Ascending aorta (tissue), 2 donors: Measurements from ENCODE around the gene JCAD. TPM values are rescaled to one million over a fixed set of nuclear protein-coding genes. Genes with fewer than 3 reads are reported as not detected.

Experiments used
- DNase-seq, 2 donors: peaks; one replicate each; pipeline ENCODE4 v3.0.0-alpha.2; 2019; ENCODE audit warnings: low spot score in 2 of 2
- H3K27ac ChIP-seq, 2 donors: fragments of 200-600 bp; sonication (generic); one replicate each; pipeline ENCODE4 v1.5.1; 2016 to 2017; ENCODE audit warnings: mild to moderate bottlenecking in 1 of 2
- H3K27me3 ChIP-seq: fragments of 200-600 bp; sonication (generic); one replicate; pipeline ENCODE4 v1.5.1; 2017
- H3K36me3 ChIP-seq, 2 donors: fragments of 200-600 bp; sonication (generic); one replicate each; pipeline ENCODE4 v1.5.1; 2016
- H3K4me1 ChIP-seq, 2 donors: fragments of 200-600 bp; sonication (generic); one replicate each; pipeline ENCODE4 v1.5.1; 2016 to 2017; ENCODE audit warnings: mild to moderate bottlenecking in 1 of 2
- H3K4me3 ChIP-seq, 2 donors: fragments of 200-600 bp; sonication (generic); one replicate each; pipeline ENCODE4 v1.5.1; 2016 to 2017; ENCODE audit warnings: mild to moderate bottlenecking in 1 of 2
- H3K9me3 ChIP-seq, 2 donors: fragments of 200-600 bp; sonication (generic); one replicate each; pipeline ENCODE4 v1.5.1; 2016
- CTCF ChIP-seq, 3 experiments: fragments of 200-600 bp in 2 of 3; fragments of 450-650 bp in 1 of 3; sonication (generic) in 2 of 3; IDR thresholded peaks; one replicate each; pipeline ENCODE4 v1.5.1; 2016 to 2019; ENCODE audit warnings: antibody characterized with exemption in 3 of 3, mild to moderate bottlenecking in 1 of 3, moderate library complexity in 1 of 3
- intact Hi-C: fragments of 100-400 bp; cut with DNase I; formaldehyde crosslinking; loops from one replicate; pipeline ENCODE4 v1.15.1; 2023
- total RNA-seq: library from RNA; depleted of rRNA; stranded (reverse); fragments of >200 nt; gene quantifications from one replicate; pipeline ENCODE4 v1.1.0, GENCODE V29; 2016

The JCAD gene
- total RNA-seq, 1 donor from 2014 or later = 82.8 TPM

GRCh38 chr10:29992914-29993313 is 66.5 kb downstream of the JCAD start:
- no peak overlapping the region for H3K4me3 ChIP-seq

DNA sequence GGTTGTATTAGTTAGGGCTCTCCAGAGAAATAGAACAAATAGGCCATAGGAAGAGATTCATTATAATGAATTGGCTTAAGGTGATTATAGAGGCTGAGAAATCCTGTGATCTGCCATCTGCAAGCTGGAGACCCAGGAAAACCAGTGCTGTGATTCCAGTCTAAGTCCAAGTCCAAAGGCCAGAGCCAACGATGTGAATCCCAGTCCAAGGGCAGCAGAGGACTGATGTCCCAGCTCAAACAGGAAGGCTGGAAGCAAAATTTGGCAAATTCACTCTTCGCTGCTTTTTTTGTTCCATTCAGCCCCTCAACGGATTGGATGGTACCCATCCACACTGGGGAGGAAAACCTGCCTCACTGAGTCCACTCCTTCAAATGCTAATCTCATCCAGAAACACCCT is 68.0 kb downstream of the JCAD start:
- Histone ChIP-seq H3K27me3 (no peaks in the 10 kb centered on the region), H3K27ac (no peak overlapping the region), H3K36me3 (no peaks in the 10 kb centered on the region), H3K9me3 (no peaks in the 10 kb centered on the region), H3K4me1 (no peaks in the 10 kb centered on the region), H3K4me3 (no peak overlapping the region)
- DNase-seq = no peak
- intact Hi-C loops = no loop called here
- TF ChIP-seq CTCF (IDR thresholded peaks at IDR 0.05) = no peak

More at GRCh38 chr10:29992914-29993313, 66.5 kb downstream of the JCAD start:
- intact Hi-C loops = no loop called here
- TF ChIP-seq CTCF (IDR thresholded peaks at IDR 0.05) = no peak
- Histone ChIP-seq H3K27ac (no peak overlapping the region), H3K9me3 (no peaks in the 10 kb centered on the region), H3K27me3 (no peaks in the 10 kb centered on the region), H3K4me1 (no peaks in the 10 kb centered on the region), H3K36me3 (no peaks in the 10 kb centered on the region)
- no peak for DNase-seq

DNA sequence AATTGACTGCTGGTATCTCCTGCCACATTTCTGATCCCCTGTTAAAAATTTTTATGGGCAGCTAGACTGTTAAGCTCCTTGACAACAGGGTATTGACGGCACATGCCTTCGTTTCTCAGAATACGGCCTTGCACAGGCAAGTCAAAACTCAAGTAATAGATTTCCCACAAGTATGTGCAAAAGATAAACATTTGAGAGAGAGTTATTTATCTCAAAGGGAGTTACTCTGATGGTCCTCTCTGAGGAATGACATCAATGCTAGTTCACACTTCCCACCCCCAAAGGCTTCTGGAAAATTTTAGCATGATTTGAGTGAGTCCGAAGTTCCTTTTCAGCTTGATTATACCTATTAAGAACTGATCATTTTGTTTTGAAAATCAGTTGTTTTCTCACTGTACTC is 71.9 kb downstream of the JCAD start:
- no peak for TF ChIP-seq CTCF (IDR thresholded peaks at IDR 0.05)
- no peak for DNase-seq
- intact Hi-C loops = no loop called here
- peaks cover 4 to 6% of the 10 kb centered on the region in 2 donors for H3K9me3 ChIP-seq
- H3K27ac ChIP-seq = no peak overlapping the region
- H3K4me1 ChIP-seq = no peaks in the 10 kb centered on the region
- no peaks in the 10 kb centered on the region for H3K27me3 ChIP-seq
- no peaks in the 10 kb centered on the region for H3K36me3 ChIP-seq
- no peak overlapping the region for H3K4me3 ChIP-seq

DNA sequence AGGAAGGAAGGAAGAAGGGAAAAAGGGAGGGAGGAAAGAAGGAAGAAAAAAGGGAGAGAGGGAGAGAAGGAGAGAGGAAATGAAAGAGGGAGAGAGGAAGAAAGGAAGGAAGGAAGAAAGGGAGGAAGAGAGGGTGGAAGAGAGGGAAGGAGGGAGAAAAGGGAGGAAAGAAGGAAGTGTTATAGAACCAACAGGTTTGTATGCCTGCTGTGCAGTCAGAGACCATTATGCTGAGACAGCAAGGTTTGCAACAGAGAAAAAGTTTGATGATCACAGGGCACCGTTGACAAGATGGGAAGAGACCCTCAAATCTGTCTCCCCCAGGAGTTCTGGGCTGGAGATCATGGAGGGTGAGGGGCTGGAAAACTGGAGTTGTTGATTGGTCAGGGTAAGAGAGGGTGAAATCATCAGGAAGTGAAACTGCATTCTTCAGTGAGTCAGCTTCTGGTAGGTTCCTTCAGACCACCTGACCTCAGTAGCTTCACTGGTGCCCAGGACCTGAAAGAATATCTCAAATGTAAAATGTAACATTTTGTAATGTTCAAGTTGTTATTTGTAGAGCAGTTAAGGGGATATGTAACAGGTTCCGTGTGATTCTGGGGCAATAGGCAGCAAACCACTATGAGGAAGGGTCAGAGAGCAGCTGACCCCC is 76.3 kb downstream of the JCAD start:
- intact Hi-C loops = no loop called here
- TF ChIP-seq CTCF (IDR thresholded peaks at IDR 0.05) = no peak

DNA sequence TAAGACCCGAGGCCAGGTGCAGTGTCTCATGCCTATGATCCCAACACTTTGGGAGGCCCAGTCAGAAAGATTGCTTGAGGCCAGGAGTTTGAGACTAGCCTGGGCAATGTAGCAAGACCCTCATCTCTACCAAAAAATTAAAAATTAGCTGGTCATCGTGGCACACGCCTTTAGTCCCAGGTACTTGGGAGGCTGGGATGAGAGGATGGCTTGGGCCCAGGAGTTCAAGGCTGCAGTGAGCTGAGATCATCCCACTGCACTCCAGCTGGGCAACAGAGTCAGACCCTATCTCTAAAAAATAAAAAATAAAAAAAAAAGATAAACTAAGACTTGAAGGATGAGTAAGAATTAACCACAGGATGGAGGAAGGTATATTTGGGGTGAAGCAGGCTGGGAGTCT is 77.9 kb downstream of the JCAD start:
- Histone ChIP-seq H3K36me3 (no peaks in the 10 kb centered on the region), H3K4me3 (no peak overlapping the region), H3K27me3 (no peaks in the 10 kb centered on the region), H3K27ac (no peak overlapping the region), H3K4me1 (peaks cover 10 to 13% of the 10 kb centered on the region in 2 donors), H3K9me3 (peaks cover 4 to 6% of the 10 kb centered on the region in 2 donors)
- DNase-seq = peak in 1 of 2 donors; percentile 38
- TF ChIP-seq CTCF (IDR thresholded peaks at IDR 0.05) = no peak
- intact Hi-C loops = no loop called here

More for the DNA sequence above, 76.3 kb downstream of the JCAD start:
- Histone ChIP-seq H3K27me3 (no peaks in the 10 kb centered on the region), H3K4me3 (no peak overlapping the region), H3K36me3 (no peaks in the 10 kb centered on the region), H3K4me1 (peaks cover 4 to 13% of the 10 kb centered on the region in 2 donors), H3K27ac (no peak overlapping the region), H3K9me3 (peaks cover 4 to 6% of the 10 kb centered on the region in 2 donors)
- peak in 1 of 2 donors; percentile 3 for DNase-seq
